ENCODE measurements around the gene USP46. TPM values are rescaled to one million over a fixed set of nuclear protein-coding genes. Genes with fewer than 3 reads are reported as not detected.

USP46 gene
- polyA plus RNA-seq, 4 donors = 28.3 to 39.4 (median 32.9) TPM

Other genes starting within 250 kb of the USP46 start
- gene ERVMER34-1, start 92.1 kb upstream of the USP46 start, polyA plus RNA-seq (ENCODE audit: insufficient read length in 4 of 4) = 1 to 10 TPM; 1.1 to 4.7 (median 4.0) TPM
- 10 to 100 TPM; 26.7 to 49.2 (median 37.6) TPM for gene RASL11B, start 203.0 kb upstream of the USP46 start, polyA plus RNA-seq (ENCODE audit: insufficient read length in 4 of 4)

Measured in left renal pelvis (tissue), 4 donors.